B cell (primary cell): Measurements from ENCODE around the gene FADS1. TPM values are rescaled to one million over a fixed set of nuclear protein-coding genes. Genes with fewer than 3 reads are reported as not detected.

ENCODE experiments used
- ATAC-seq: fragments of 200-7000 bp; cut with Tn5 transposase; one replicate; pipeline ENCODE4 v1.10.0; 2021; ENCODE audit warnings: low read depth, mild to moderate bottlenecking, moderate number of reproducible peaks, moderate library complexity
- CTCF ChIA-PET: fragments of 350-600 bp; sonication (Branson Sonifier 250); formaldehyde crosslinking; loops from one replicate; lab custom pipeline; 2021; ENCODE audit warnings: antibody characterized with exemption, inconsistent platforms; lab: Charles Lee
- POLR2A ChIA-PET: fragments of 350-600 bp; sonication (Branson Sonifier 250); formaldehyde crosslinking; loops from one replicate; lab custom pipeline; 2021; ENCODE audit warnings: antibody characterized with exemption; lab: Charles Lee
- DNase-seq: peaks from one replicate; pipeline ENCODE4 v3.0.0; 2013
- H2AFZ ChIP-seq: 2 replicates; pipeline ENCODE4 v1.6.1; 2012; ENCODE audit warnings: mild to moderate bottlenecking, low read depth, low read length; ENCODE audit not compliant: insufficient read depth, poor library complexity, severe bottlenecking
- H3K27ac ChIP-seq, 2 donors: 1 replicate in 1 of 2; 2 replicates in 1 of 2; pipeline ENCODE4 v1.5.1; 2012 to 2013; ENCODE audit warnings: low read length in 2 of 2, mild to moderate bottlenecking in 2 of 2, moderate library complexity in 1 of 2
- H3K27me3 ChIP-seq, 4 experiments: fragments of 200-600 bp in 1 of 4; sonication (generic) in 1 of 4; replicated peaks in 1 of 4; 1 replicate in 2 of 4; 2 replicates in 2 of 4; pipeline versions ENCODE4 v1.6.1 to v1.7.0; 2013 to 2016; ENCODE audit warnings: low read length in 3 of 4, mild to moderate bottlenecking in 2 of 4, mixed read lengths in 1 of 4, moderate library complexity in 1 of 4; ENCODE audit not compliant: insufficient read depth in 4 of 4, control insufficient read depth in 3 of 4; ENCODE audit errors: control extremely low read depth in 1 of 4
- H3K36me3 ChIP-seq, 2 experiments: replicated peaks in 1 of 2; 1 replicate in 1 of 2; 2 replicates in 1 of 2; pipeline versions ENCODE4 v1.6.1 to v1.7.1; 2013; ENCODE audit warnings: low read length in 1 of 2; ENCODE audit not compliant: insufficient read depth in 2 of 2, control insufficient read depth in 1 of 2; ENCODE audit errors: control extremely low read depth in 1 of 2, extremely low read depth in 1 of 2
- H3K4me1 ChIP-seq, 2 donors: fragments of 200-600 bp in 1 of 2; sonication (generic) in 1 of 2; 1 replicate in 1 of 2; 2 replicates in 1 of 2; pipeline versions ENCODE4 v1.5.1 to v1.6.1; 2013 to 2017; ENCODE audit warnings: low read length in 2 of 2; ENCODE audit not compliant: control insufficient read depth in 2 of 2, insufficient read depth in 2 of 2
- H3K4me2 ChIP-seq: replicated peaks from 2 replicates; pipeline ENCODE3; 2012; ENCODE audit warnings: mild to moderate bottlenecking, low read depth, low read length; ENCODE audit not compliant: poor library complexity, severe bottlenecking
- H3K4me3 ChIP-seq, 5 experiments: fragments of 200-600 bp in 1 of 5; sonication (generic) in 1 of 5; 1 replicate in 3 of 5; 2 replicates in 2 of 5; pipeline versions ENCODE4 v1.5.1 to v1.7.0; 2011 to 2016; ENCODE audit warnings: low read length in 4 of 5, mild to moderate bottlenecking in 4 of 5, low read depth in 2 of 5, control low read depth in 1 of 5, moderate library complexity in 1 of 5; ENCODE audit not compliant: insufficient read depth in 1 of 5; ENCODE audit errors: control extremely low read depth in 1 of 5, extremely low read depth in 1 of 5
- H3K79me2 ChIP-seq: fragments of 200-600 bp; sonication (generic); one replicate; pipeline ENCODE4 v1.6.0; 2016; ENCODE audit warnings: low read length; ENCODE audit not compliant: control insufficient read depth, insufficient read depth
- H3K9ac ChIP-seq: fragments of 200-600 bp; sonication (generic); 2 replicates; pipeline ENCODE4 v1.6.1; 2017; ENCODE audit warnings: mild to moderate bottlenecking, low read length, moderate library complexity
- H3K9me3 ChIP-seq, 3 donors: one replicate each; pipeline versions ENCODE4 v1.6.1 to v1.7.1; 2013; ENCODE audit warnings: low read length in 2 of 3; ENCODE audit not compliant: control insufficient read depth in 2 of 3, insufficient read depth in 1 of 3; ENCODE audit errors: control extremely low read depth in 1 of 3
- H4K20me1 ChIP-seq: 2 replicates; pipeline ENCODE4 v1.6.0; 2012; ENCODE audit warnings: mild to moderate bottlenecking, low read length; ENCODE audit not compliant: insufficient read depth, control insufficient read depth, poor library complexity, severe bottlenecking
- H3K27ac Mint-ChIP-seq: one replicate; pipeline ENCODE4 v1.8.0; 2021; ENCODE audit warnings: mixed read lengths
- H3K27me3 Mint-ChIP-seq: one replicate; pipeline ENCODE4 v1.8.0; 2021; ENCODE audit warnings: mixed read lengths
- H3K4me1 Mint-ChIP-seq: one replicate; pipeline ENCODE4 v1.8.0; 2021; ENCODE audit warnings: mixed read lengths
- H3K4me3 Mint-ChIP-seq: one replicate; pipeline ENCODE4 v1.8.0; 2021; ENCODE audit warnings: mixed read lengths
- H3K9me3 Mint-ChIP-seq: one replicate; pipeline ENCODE4 v1.8.0; 2022; ENCODE audit warnings: mixed read lengths; ENCODE audit not compliant: insufficient read depth
- EZH2 ChIP-seq: IDR thresholded peaks from 2 replicates; pipeline ENCODE4 v1.6.1; 2012; ENCODE audit warnings: borderline replicate concordance, low read depth, mild to moderate bottlenecking, moderate library complexity, low read length; ENCODE audit not compliant: insufficient read depth, poor library complexity, severe bottlenecking
- WGBS: methylation state at CpG from one replicate; pipeline ENCODE4 v1.1.5; 2013; ENCODE audit warnings: missing lambda C conversion rate; ENCODE audit not compliant: insufficient coverage; 5-methylcytosine and 5-hydroxymethylcytosine counted together
- intact Hi-C: fragments of 100-400 bp; cut with micrococcal nuclease; formaldehyde crosslinking; loops from one replicate; pipeline ENCODE4 v1.10.0; 2022
- polyA plus RNA-seq: library from polyadenylated mRNA; depleted of rRNA; stranded (reverse); fragments of >200 nt; gene quantifications from 2 replicates; pipeline ENCODE4 v1.2.3, GENCODE V29; 2012
- total RNA-seq, 2 donors: library from RNA; stranded (reverse); fragments of 120-200 nt in 1 of 2; gene quantifications; 1 replicate in 1 of 2; 2 replicates in 1 of 2; pipeline versions ENCODE4 v1.2.3 to v1.2.4, GENCODE V29; 2013 to 2022
- TF ChIP-seq, protein P1 (sequence below): fragments of 200-600 bp; IDR thresholded peaks from one replicate; pipeline ENCODE4 v1.8.0; 2022; ENCODE audit warnings: antibody characterized with exemption, mild to moderate bottlenecking

The FADS1 gene
- total and polyA plus RNA-seq, 2 donors (not counting 1 experiment from before 2014, with no cell fraction given) = 0.39 to 15.6 TPM

GRCh38 chr11:61797263-61797944 lies 19.4 kb downstream of the FADS1 start:
- H4K20me1 ChIP-seq = no peaks in the 10 kb centered on the region
- peaks cover 0 to 6% of the 10 kb centered on the region in 2 experiments for H3K36me3 ChIP-seq
- Mint-ChIP-seq H3K4me1 (peaks cover 14% of the 10 kb centered on the region), H3K27ac (no peak overlapping the region), H3K4me3 (no peak overlapping the region), H3K9me3 (no peaks in the 10 kb centered on the region), H3K27me3 (no peaks in the 10 kb centered on the region)
- H3K79me2 ChIP-seq = peaks cover 58% of the 10 kb centered on the region
- intact Hi-C loops = loop anchor here (1.0 kb wide), 5 partner anchors 18 to 285 kb away; no protein-coding TSS in a partner anchor
- no peak for TF ChIP-seq EZH2
- TF ChIP-seq, protein P1, sequence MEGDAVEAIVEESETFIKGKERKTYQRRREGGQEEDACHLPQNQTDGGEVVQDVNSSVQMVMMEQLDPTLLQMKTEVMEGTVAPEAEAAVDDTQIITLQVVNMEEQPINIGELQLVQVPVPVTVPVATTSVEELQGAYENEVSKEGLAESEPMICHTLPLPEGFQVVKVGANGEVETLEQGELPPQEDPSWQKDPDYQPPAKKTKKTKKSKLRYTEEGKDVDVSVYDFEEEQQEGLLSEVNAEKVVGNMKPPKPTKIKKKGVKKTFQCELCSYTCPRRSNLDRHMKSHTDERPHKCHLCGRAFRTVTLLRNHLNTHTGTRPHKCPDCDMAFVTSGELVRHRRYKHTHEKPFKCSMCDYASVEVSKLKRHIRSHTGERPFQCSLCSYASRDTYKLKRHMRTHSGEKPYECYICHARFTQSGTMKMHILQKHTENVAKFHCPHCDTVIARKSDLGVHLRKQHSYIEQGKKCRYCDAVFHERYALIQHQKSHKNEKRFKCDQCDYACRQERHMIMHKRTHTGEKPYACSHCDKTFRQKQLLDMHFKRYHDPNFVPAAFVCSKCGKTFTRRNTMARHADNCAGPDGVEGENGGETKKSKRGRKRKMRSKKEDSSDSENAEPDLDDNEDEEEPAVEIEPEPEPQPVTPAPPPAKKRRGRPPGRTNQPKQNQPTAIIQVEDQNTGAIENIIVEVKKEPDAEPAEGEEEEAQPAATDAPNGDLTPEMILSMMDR = peak; percentile 88
- DNase-seq = peak; percentile 85
- H2AFZ ChIP-seq = peak overlapping the region; percentile 6
- ATAC-seq = no peak
- no peak overlapping the region for H3K4me2 ChIP-seq
- H3K4me3 ChIP-seq = no peak overlapping the region
- 90% methylated on average over 2 of the region's 3 CpGs for WGBS
- peaks cover 4 to 12% of the 10 kb centered on the region in 2 donors for H3K4me1 ChIP-seq
- ChIA-PET CTCF (interaction anchor here (0.7 to 8.4 kb wide), 54 partner anchors 9 to 592 kb away, joined by 3 to 222 read pairs (median 5); partner anchors contain the start of genes BEST1, FADS1, FTH1 and INCENP), POLR2A (interaction anchor here (0.6 to 1.6 kb wide), 3 partner anchors 18 to 132 kb away, joined by 4 to 7 read pairs (median 5); no protein-coding TSS in a partner anchor)
- H3K9me3 ChIP-seq = no peaks in the 10 kb centered on the region
- H3K27ac ChIP-seq = no peak overlapping the region
- no peaks in the 10 kb centered on the region for H3K27me3 ChIP-seq
- no peak overlapping the region for H3K9ac ChIP-seq
